ENCODE results near the gene MBOAT2.

GRCh38 chr2:8863331-8863953 lies 140.0 kb downstream of the MBOAT2 start:
- TF ChIP-seq CTCF (IDR thresholded peaks at IDR 0.05; ENCODE audit: low read depth, low read length, poor library complexity, severe bottlenecking): no peak
- TF ChIP-seq EZH2phosphoT487 (IDR thresholded peaks at IDR 0.05; ENCODE audit: borderline replicate concordance, low read length): no peak
